GM18861 (cell line): Measurements from ENCODE around the gene CRYAB.

ENCODE experiments used
- ATAC-seq: cut with Tn5 transposase; IDR thresholded peaks from one replicate; pipeline ENCODE4 v1.9.1; 2021; ENCODE audit not compliant: unreplicated experiment

The CRYAB gene

DNA sequence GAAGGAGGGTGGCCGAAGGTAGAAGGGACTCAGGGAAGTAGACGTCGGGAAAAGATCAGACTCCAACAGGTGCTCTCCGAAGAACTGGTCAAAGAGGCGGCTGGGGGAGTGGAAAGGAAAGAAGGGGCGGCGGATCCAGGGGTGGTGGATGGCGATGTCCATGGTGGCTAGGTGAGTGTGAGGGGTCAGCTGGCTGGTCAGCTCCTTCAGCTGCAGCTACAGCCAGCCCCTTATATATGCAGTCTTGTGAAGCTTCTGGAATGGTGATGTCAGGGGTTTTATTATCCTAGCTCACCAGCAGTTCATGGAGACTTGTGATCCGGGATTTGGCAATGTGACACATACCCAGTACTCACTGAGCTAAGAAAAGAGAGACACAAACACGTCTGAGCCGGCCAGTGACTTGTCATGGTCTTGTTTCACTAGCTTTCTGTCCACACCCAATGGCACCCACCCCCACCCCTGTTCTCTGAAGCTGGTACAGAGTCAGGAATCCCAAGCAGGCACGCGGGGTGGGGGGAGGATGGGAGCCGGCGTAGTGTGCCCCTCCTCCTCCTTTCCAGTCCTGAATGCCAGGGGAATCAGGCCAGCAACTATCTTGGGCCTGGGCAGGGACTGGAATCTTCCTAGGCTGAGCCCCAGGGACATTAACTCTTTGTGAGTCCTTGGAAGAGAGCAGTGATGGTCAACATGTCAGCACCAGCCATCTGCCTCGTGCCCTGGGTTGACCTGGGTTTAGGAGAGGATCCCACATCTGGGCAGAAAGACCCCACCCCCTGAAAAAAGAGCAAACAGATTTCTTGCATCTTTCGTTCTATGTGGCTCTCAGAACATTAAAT is at the start of gene CRYAB:
TSS of gene CRYAB (minus strand) at position 208 of the 839 bp plus-strand sequence. CDS start at position 162, 46 bp downstream.
- no peak for ATAC-seq

- ATAC-seq: no peak
Measured at GRCh38 chr11:111960916-111961315, 49.3 kb upstream of the CRYAB start.

DNA sequence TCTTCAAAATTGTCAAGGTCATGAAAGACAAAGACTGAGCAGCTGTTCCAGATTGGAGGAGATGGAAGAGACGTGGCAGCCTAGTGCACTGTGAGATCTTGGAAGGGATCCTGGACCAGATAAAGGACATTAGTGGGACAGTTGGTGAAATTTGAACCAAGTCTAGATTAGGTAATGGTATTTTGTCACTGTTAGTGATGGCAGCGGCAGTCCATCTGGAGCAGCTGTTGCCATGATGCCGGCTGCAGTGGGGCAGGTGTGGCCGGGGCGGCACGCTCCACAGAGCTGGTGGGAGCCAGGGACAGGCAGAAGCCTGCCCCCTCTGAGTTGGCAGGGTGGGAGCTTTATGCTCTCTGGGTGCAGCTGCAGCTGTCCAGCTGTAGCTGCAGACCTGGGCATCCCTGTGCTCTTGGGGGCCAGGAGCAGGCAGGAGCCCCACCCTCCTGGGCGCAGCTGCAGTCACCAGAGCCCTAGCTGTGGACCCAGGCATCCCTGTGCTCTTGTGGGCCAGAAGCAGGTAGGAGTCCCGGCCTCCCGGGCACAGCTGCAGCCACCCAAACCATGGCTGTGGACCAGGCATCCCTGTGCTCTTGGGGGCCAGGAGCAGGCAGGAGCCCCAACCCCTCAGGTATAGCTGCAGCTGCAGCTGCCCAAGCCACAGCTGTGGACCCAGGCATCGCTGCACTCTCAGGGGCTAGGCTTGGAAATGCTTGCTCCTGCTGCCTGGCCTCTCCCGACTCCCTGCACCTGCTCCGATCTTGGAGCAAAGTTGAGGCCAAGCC is 46.3 kb upstream of the CRYAB start:
- ATAC-seq: no peak

- ATAC-seq: no peak
Measured at GRCh38 chr11:111954154-111954553, 42.6 kb upstream of the CRYAB start.

- ATAC-seq: no peak
Measured at GRCh38 chr11:111951565-111951964, 40.0 kb upstream of the CRYAB start.

- no peak for ATAC-seq
Measured at GRCh38 chr11:111949519-111950426, 38.2 kb upstream of the CRYAB start.

GRCh38 chr11:111947143-111947542 is 35.6 kb upstream of the CRYAB start:
- no peak for ATAC-seq

DNA sequence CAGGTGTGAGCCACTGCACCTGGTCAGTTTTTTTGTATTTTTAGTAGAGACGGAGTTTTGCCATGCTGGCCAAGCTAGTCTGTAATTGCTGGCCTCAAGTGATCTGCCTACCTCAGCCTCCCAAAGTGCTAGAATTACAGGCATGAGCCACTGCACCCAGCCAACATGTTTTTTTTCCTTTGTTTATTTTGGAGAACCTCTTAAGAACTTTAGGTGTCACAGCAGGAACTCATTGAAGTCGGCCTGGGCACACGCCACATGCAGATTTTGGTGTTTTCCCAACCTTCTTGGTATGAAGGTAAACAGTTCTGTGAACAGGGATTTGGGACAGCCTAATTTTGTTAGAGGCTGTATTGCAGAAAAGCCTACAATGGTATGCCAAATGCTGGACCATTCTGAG is 34.9 kb upstream of the CRYAB start:
- ATAC-seq: no peak

- ATAC-seq: no peak
Measured at GRCh38 chr11:111945198-111945597, 33.6 kb upstream of the CRYAB start.

DNA sequence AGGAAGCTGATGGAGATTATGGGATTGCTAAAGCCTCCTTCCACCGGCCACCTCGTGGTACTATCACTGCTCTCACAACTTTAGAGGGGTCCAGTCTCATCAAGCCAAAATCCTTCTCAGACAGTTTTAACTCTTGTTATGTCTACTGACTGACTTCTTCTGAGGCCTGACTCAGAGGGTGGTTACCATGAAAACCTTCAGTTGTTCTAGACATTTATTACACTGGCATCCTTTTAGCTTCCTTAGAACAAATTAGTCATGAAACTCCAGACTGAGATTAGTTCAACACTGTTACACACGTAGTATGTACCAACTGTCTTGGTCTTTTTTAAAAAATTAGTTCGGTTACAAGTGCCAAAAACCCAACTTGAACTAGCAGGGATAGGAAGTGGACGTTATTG is 33.1 kb upstream of the CRYAB start:
- ATAC-seq: no peak

DNA sequence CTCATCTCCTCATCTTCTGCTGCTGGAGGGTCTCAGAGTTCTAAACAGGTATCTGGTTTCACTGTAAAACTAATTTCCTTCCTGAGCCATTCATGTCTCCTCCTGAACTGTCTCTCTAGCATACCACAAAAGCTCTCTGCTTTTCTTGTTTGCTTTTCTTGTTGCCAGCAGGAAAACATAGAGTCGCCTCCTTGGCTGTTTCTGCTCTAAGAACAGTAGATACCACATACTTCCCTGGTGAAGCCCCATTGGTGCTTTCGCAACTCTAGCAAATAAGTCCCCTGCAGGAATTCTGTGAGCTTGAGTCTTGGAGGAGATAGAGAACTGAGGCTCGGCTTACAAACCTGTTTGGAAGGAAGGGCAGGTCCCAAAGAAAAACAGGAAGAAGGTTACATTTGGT is 32.6 kb upstream of the CRYAB start:
- ATAC-seq: no peak

- ATAC-seq: no peak
Measured at GRCh38 chr11:111942829-111943228, 31.3 kb upstream of the CRYAB start.

GRCh38 chr11:111941963-111942362 is 30.4 kb upstream of the CRYAB start:
- no peak for ATAC-seq

DNA sequence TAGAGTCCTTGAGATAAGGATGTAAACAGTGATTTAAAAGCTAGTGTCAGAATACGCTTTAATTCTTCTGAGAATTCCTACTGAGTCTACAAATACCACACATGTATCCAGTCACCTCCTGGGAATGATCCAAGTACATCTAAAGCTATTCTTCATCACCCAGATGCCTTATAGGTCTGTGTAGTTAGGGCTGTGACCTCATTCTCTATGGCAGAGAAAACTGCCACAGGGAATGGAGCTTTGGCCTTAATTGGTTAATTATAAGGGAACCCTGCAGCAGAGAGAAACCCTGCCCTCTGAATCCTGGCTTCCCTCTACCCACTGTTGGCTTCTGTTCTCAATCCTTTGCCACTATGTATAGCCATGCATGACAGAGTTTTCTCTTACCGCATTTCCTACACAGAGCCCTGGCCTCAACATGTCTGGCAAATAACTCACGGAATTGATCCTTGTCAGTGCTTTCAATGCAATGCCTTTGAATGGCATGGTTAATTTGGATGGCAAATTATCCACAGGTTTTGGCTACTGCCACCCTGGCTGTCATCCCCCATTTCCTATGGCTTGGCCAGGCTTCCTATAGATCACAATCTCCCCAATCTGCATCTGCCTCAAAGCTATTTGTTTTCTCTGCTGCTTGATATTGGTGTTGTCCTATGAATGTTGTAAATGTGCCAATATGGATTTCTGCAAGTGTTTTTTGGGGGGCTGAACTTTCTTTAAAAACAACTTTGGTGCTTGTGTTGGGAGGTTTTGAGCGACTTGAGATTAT is 28.4 kb upstream of the CRYAB start:
- no peak for ATAC-seq

DNA sequence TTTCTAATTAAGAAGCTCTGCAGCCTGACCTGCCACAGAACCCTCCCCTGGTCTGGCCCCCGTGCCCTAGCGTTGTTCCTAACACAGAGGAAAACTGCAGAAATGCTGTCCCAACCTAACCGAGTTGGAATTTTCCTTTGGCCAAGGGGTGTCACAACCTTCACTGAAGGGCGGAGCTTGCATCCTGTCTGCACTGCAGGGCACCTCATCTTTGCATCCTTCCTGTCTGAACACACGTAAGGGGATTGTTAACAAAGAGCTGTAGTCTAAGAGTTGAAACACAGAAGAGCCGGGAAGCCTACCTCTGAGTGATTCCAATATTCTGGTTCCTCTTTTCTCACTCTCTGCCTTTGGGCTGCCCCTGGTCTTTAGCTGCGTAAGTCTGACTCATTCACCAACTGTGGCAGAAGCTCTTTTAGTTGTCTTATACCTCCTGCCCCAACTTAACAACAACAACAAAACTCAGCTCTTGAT is 27.2 kb upstream of the CRYAB start:
- peak; percentile 88 for ATAC-seq

DNA sequence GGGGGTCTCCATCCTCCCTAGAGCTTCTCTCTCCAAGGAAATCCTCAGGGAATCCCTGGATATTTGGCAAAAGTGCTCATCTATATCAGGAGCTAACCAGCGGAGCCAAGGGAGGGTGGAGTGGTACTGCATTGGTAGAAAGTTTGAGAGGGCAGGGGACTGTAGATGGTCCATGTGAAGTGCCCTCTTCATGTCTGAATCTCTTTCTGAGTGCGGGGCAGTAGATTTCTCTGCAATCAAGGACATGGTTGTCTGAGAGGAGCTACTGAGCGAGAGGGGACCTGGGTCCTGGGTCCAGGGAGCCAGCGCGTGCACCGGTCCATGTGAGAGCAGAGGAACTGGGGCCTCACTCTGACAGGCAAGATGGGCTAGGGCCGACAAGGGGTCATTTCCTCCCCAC is 26.3 kb upstream of the CRYAB start:
- no peak for ATAC-seq

DNA sequence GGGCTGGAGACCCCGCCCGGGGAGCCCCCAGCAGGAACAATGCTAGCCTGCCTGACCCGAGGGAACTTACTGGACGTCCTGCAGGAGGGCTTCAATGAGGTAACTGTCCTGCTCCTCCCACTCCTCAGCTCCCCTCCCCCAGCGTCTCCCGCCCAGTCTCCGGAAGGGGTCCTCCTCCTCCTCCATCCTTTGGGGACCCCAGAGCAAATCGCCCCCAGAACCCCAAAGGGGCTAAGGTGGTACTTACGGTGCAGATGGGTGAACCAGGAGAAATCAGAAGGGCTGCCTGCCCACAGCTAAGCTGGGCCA is 25.8 kb upstream of the CRYAB start:
- no peak for ATAC-seq

DNA sequence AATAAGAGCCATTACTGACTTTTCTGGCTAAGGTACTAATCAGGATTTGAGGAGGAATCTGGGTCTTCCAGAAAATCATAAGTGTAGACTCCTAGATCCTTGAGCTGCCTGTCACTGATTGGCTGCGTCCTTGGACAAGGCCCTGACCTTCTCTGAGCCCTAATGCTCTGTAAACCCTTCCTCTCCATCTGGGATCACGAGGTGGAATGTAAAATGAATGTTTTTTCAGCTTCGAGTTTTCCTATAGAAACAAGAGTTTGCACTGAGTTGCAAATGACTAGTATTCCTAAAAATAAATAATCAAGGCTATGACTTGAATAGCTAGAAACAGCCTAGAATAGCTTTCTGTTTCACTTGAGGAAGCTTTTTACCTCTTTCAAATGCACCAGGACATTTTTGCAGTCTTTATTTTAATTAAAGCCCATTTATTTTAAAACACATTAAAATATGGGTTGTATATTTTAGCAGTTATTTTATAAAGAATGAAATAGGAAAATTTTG is 24.5 kb upstream of the CRYAB start:
- no peak for ATAC-seq

DNA sequence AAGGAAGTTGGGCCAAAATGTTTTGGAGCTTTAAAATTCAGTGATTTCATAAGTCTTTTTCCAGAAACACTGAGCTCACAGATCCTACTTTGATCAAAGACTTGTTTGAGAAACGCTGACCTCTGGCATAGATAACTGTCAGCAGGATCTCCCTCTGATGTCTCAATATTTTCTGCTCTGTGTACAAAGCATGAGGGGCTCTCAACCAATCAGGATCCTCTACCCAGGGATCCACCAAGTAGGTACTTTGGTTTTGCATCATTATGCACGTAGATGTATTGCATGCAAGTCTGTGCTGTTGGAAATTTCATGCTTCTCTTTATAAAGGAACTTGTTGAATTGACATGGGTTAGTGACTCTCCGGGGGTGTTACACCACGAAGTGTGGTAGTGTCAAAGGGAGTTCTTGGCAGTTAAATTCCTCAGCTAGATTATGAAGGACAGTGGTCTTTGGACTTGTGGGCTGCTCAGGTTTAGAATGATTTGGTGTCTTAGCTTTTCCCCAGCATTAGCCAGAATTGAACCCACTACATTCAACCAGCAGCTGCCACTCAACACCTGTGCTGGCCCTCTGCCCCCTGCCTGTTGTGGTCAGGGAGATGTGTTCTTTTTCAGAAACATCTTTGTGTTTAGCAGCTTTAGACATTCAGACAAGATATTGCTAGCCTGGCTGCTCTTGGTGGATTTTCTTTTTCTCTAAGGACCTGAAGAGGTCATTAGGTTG is 23.9 kb upstream of the CRYAB start:
- no peak for ATAC-seq

DNA sequence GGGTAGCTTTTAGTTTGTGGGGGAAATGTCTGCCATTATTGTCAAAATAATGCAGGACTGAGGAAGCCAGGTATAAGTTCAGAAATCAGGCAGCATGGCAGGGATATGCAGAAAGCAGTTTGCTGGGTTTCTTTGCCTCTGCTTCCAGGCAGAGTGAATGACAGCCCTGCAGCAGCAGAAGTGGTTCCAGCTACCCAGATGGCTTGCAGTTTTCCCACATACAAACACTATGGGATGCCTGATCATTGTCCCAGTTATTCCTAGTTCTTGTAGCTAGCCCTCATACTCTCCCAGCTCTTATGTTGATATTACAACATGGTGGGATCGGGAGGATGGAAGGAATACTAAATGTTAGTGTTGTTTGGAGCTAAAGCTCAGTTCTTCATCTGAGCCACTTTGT is 22.7 kb upstream of the CRYAB start:
- no peak for ATAC-seq
